NCI-H226 (cell line): ENCODE measurements around the gene PNKD.

Experiments
- DNase-seq: peaks from one replicate; pipeline ENCODE4 v3.0.0-alpha.2; 2015

The PNKD gene

GRCh38 chr2:218345491-218346236 lies 75.3 kb downstream of the PNKD start:
- DNase-seq: no peak

GRCh38 chr2:218347172-218347571 lies 76.9 kb downstream of the PNKD start:
- DNase-seq: no peak

- DNase-seq: no peak
Observed at GRCh38 chr2:218354045-218354444, 83.7 kb downstream of the PNKD start.

GRCh38 chr2:218354850-218355443 lies 84.6 kb downstream of the PNKD start:
- no peak for DNase-seq

GRCh38 chr2:218357236-218358177 lies 87.2 kb downstream of the PNKD start:
- DNase-seq: no peak

- no peak for DNase-seq
Observed at GRCh38 chr2:218360453-218360852, 90.1 kb downstream of the PNKD start.

- DNase-seq: no peak
Observed at GRCh38 chr2:218362606-218363005, 92.3 kb downstream of the PNKD start.

- no peak for DNase-seq
Observed at GRCh38 chr2:218363736-218364135, 93.4 kb downstream of the PNKD start.

- DNase-seq: no peak
Observed at GRCh38 chr2:218364196-218364595, 93.9 kb downstream of the PNKD start.

GRCh38 chr2:218366621-218367414 lies 96.5 kb downstream of the PNKD start:
- DNase-seq: no peak

GRCh38 chr2:218367415-218368149 lies 97.3 kb downstream of the PNKD start:
- no peak for DNase-seq

- DNase-seq: no peak
Observed at GRCh38 chr2:218368150-218368528, 97.8 kb downstream of the PNKD start.

- no peak for DNase-seq
Observed at GRCh38 chr2:218368621-218369153, 98.4 kb downstream of the PNKD start.

GRCh38 chr2:218369330-218369729 lies 99.0 kb downstream of the PNKD start:
- no peak for DNase-seq

GRCh38 chr2:218370410-218371063 lies 100.2 kb downstream of the PNKD start:
- DNase-seq: no peak

- DNase-seq: no peak
Observed at GRCh38 chr2:218371983-218372350, 101.6 kb downstream of the PNKD start.

GRCh38 chr2:218374795-218375194 lies 104.5 kb downstream of the PNKD start:
- peak; percentile 2 for DNase-seq

- peak; percentile 54 for DNase-seq
Observed at GRCh38 chr2:218375212-218375611, 104.9 kb downstream of the PNKD start.

- no peak for DNase-seq
Observed at GRCh38 chr2:218378053-218378452, 107.7 kb downstream of the PNKD start.

GRCh38 chr2:218381916-218382366 lies 111.6 kb downstream of the PNKD start, which contains the start of gene SLC11A1:
Gene SLC11A1, plus strand, starts transcription at chr2:218382273. Its CDS starts 96 bp downstream, at chr2:218382369.
- no peak for DNase-seq

- no peak for DNase-seq
Observed at GRCh38 chr2:218382785-218383184, 112.5 kb downstream of the PNKD start.
